SU-DHL-6 (cell line): ENCODE results near the gene PATE2.

Experiments used
- H2AFZ ChIP-seq: fragments of 200-600 bp; sonication (generic); 2 replicates; pipeline ENCODE4 v1.6.1; 2014; ENCODE audit warnings: low read depth, mild to moderate bottlenecking, moderate library complexity, mixed read lengths, antibody characterized with exemption, low read length; ENCODE audit not compliant: severe bottlenecking
- H3F3A ChIP-seq: fragments of 200-600 bp; shearing (Covaris generic); 2 replicates; pipeline ENCODE4 v1.6.0; 2016; ENCODE audit warnings: antibody characterized with exemption, mild to moderate bottlenecking; ENCODE audit not compliant: insufficient read depth
- H3K27ac ChIP-seq: fragments of 200-600 bp; sonication (generic); 2 replicates; pipeline ENCODE4 v1.5.1; 2016; ENCODE audit warnings: low read depth, mild to moderate bottlenecking, low read length, moderate library complexity, mixed read lengths
- H3K27me3 ChIP-seq: fragments of 200-600 bp; sonication (generic), shearing (Covaris generic); 2 replicates; pipeline ENCODE4 v1.6.0; 2014; ENCODE audit warnings: mild to moderate bottlenecking, low read length
- H3K36me3 ChIP-seq: fragments of 200-600 bp; sonication (generic); 2 replicates; pipeline ENCODE4 v1.6.1; 2014; ENCODE audit warnings: mild to moderate bottlenecking, low read length, mixed read lengths
- H3K4me2 ChIP-seq: fragments of 300-600, 200-600 bp; shearing (Covaris generic), sonication (generic); 2 replicates; pipeline ENCODE4 v1.6.0; 2014; ENCODE audit warnings: low read length, low read depth, mild to moderate bottlenecking; ENCODE audit not compliant: poor library complexity, severe bottlenecking
- H3K4me3 ChIP-seq: fragments of 200-600 bp; sonication (generic); 2 replicates; pipeline ENCODE4 v1.5.1; 2014; ENCODE audit warnings: antibody characterized with exemption, low read length, mild to moderate bottlenecking, mixed read lengths; ENCODE audit not compliant: insufficient read depth, poor library complexity, severe bottlenecking
- H3K79me2 ChIP-seq: fragments of 200-600 bp; sonication (generic); 2 replicates; pipeline ENCODE4 v1.6.1; 2014; ENCODE audit warnings: mild to moderate bottlenecking, low read length, moderate library complexity; ENCODE audit not compliant: insufficient read depth
- H3K9ac ChIP-seq: fragments of 200-600 bp; sonication (generic); 2 replicates; pipeline ENCODE4 v1.7.0; 2014; ENCODE audit warnings: mild to moderate bottlenecking, low read length
- H3K9me2 ChIP-seq: fragments of 200-600 bp; sonication (generic); replicated peaks from 2 replicates; pipeline ENCODE4 v1.6.1; 2014; ENCODE audit warnings: low read length; ENCODE audit not compliant: insufficient read depth
- H3K9me3 ChIP-seq: fragments of 200-600 bp; sonication (generic); 2 replicates; pipeline ENCODE4 v1.6.1; 2014; ENCODE audit warnings: low read length, mixed read lengths; ENCODE audit not compliant: insufficient read depth
- H4K20me1 ChIP-seq: fragments of 200-600 bp; sonication (generic); 2 replicates; pipeline ENCODE4 v1.6.1; 2014; ENCODE audit warnings: low read depth, mild to moderate bottlenecking, antibody characterized with exemption, low read length, moderate library complexity, mixed read lengths
- EZH2phosphoT487 ChIP-seq: fragments of 200-600 bp; sonication (generic), shearing (Covaris generic); conservative IDR thresholded peaks from 2 replicates; pipeline ENCODE4 v1.6.1; 2018; ENCODE audit warnings: mild to moderate bottlenecking, antibody characterized with exemption, low read length, moderate library complexity, mixed read lengths
- TF ChIP-seq, protein P1 (sequence below): fragments of 200-600 bp; sonication (generic); IDR thresholded peaks from one replicate; pipeline ENCODE4 v1.5.1; 2017; ENCODE audit warnings: antibody characterized with exemption, mild to moderate bottlenecking, low read length, moderate library complexity; ENCODE audit not compliant: insufficient read depth, poor library complexity, severe bottlenecking

The PATE2 gene

DNA sequence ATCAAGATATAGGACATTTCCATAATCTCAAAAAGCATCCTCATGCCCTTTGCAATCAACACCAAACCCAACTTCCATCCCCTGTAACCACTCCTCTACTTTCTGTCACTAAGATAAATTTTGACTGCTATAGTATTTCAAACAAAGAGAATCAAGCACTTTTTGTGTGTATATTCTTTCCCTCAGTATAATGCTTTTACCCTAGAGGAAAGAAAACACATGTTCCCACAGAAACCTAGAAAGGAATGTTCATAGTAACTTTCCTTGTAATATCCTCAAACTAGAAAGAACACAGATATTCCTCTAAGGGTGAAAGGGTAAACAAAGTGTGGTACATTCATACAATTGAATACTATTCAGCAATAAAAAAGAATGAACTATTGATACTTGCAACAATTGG lies 38.0 kb downstream of the PATE2 start:
- Histone ChIP-seq H3F3A (no peaks in the 10 kb centered on the region), H3K36me3 (no peaks in the 10 kb centered on the region), H3K9ac (no peak overlapping the region), H3K4me3 (no peak overlapping the region), H3K27ac (no peak overlapping the region), H2AFZ (no peak overlapping the region), H4K20me1 (no peaks in the 10 kb centered on the region), H3K4me2 (no peak overlapping the region), H3K79me2 (no peaks in the 10 kb centered on the region), H3K9me2 (no peaks in the 10 kb centered on the region), H3K27me3 (no peaks in the 10 kb centered on the region), H3K9me3 (no peaks in the 10 kb centered on the region)
- no peak for TF ChIP-seq EZH2phosphoT487
- TF ChIP-seq, protein P1, sequence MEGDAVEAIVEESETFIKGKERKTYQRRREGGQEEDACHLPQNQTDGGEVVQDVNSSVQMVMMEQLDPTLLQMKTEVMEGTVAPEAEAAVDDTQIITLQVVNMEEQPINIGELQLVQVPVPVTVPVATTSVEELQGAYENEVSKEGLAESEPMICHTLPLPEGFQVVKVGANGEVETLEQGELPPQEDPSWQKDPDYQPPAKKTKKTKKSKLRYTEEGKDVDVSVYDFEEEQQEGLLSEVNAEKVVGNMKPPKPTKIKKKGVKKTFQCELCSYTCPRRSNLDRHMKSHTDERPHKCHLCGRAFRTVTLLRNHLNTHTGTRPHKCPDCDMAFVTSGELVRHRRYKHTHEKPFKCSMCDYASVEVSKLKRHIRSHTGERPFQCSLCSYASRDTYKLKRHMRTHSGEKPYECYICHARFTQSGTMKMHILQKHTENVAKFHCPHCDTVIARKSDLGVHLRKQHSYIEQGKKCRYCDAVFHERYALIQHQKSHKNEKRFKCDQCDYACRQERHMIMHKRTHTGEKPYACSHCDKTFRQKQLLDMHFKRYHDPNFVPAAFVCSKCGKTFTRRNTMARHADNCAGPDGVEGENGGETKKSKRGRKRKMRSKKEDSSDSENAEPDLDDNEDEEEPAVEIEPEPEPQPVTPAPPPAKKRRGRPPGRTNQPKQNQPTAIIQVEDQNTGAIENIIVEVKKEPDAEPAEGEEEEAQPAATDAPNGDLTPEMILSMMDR = no peak

DNA sequence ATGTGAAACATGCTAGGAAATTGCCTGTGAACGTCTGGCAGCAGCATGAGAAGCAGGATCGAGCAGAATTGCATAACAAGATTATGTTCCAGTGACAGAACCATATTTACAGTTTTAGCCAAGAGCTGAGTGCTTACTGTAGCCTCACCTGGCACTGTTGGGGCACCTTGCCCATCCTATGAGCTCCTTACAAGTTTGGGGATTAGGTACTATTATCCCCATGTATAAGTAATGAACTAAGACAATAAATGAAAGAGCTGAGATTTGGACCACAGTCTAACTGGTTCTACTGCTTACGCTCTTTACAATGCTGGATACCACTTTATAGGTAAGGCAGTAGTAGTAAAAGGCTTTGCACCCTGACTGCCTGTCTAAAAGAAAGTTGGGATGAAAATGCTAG lies 49.7 kb downstream of the PATE2 start:
- no peaks in the 10 kb centered on the region for H3K27me3 ChIP-seq
- H3K9me2 ChIP-seq = no peaks in the 10 kb centered on the region
- TF ChIP-seq EZH2phosphoT487 = no peak
- TF ChIP-seq, protein P1 = no peak
- H3K9me3 ChIP-seq = no peaks in the 10 kb centered on the region
- no peaks in the 10 kb centered on the region for H3F3A ChIP-seq
- no peak overlapping the region for H3K4me3 ChIP-seq
- H3K9ac ChIP-seq = no peak overlapping the region
- no peak overlapping the region for H3K4me2 ChIP-seq
- H3K27ac ChIP-seq = no peak overlapping the region
- no peaks in the 10 kb centered on the region for H4K20me1 ChIP-seq
- H2AFZ ChIP-seq = no peak overlapping the region
- no peaks in the 10 kb centered on the region for H3K36me3 ChIP-seq
- H3K79me2 ChIP-seq = no peaks in the 10 kb centered on the region
